Measurements from ENCODE around the gene LRBA. TPM values are rescaled to one million over a fixed set of nuclear protein-coding genes. Genes with fewer than 3 reads are reported as not detected.

The LRBA gene
- total RNA-seq, 1 experiment from 2014 or later, result 77.4 TPM

DNA sequence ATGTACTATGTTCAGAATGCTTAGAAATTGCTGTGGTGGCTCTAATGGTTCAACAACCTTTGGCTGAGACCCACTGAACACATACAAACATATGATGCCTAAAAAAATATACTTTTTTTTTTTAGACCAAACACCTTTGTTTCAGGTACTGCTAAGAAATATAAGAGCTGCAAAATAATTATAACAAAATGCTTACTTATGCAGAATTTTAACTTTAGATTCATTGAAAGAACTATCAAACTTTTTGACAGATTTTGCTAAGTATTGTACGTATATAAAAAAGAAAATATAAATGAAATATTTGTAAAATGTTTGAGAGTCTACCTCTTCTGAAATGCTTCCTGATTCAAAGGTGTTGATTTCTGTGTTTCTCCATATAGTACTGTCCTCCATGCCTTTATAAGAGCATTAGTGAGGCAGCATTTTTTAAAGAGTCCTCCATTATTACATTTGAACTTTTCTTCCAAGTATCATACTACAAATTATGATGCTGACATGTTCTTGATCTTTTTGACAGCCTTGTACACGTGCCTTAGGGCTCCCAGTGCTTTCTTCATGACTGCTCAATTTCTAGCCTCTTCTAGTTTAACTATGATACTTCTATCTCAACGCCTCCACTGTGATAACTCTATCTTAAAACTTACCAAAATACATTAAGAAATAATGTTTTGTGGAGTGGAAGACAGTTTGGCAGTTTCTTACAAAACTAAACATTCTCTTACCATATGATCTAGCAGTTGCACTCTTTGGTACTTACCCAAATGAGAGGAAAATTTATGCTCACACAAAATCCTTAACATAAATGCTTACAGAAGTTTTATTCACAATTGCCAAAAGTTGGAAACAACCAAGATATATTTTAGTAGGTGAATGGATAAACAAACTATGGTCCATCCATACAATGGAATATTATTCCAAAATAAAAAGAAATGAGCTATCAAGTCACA lies 645.4 kb downstream of the LRBA start:
- TF ChIP-seq, protein P1, sequence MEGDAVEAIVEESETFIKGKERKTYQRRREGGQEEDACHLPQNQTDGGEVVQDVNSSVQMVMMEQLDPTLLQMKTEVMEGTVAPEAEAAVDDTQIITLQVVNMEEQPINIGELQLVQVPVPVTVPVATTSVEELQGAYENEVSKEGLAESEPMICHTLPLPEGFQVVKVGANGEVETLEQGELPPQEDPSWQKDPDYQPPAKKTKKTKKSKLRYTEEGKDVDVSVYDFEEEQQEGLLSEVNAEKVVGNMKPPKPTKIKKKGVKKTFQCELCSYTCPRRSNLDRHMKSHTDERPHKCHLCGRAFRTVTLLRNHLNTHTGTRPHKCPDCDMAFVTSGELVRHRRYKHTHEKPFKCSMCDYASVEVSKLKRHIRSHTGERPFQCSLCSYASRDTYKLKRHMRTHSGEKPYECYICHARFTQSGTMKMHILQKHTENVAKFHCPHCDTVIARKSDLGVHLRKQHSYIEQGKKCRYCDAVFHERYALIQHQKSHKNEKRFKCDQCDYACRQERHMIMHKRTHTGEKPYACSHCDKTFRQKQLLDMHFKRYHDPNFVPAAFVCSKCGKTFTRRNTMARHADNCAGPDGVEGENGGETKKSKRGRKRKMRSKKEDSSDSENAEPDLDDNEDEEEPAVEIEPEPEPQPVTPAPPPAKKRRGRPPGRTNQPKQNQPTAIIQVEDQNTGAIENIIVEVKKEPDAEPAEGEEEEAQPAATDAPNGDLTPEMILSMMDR (conservative IDR thresholded peaks at IDR 0.05), result no peak
- TF ChIP-seq EZH2 (IDR thresholded peaks at IDR 0.05; ENCODE audit: low read depth), result no peak
- Histone ChIP-seq H3K4me1 (replicated peaks; ENCODE audit: insufficient read depth) (no peaks in the 10 kb centered on the region), H3K27ac (no peak overlapping the region), H3K27me3 (ENCODE audit: insufficient read depth, low read depth) (no peaks in the 10 kb centered on the region), H3K36me3 (ENCODE audit: low read depth) (no peaks in the 10 kb centered on the region), H3F3A (ENCODE audit: insufficient read depth, low read depth) (no peaks in the 10 kb centered on the region), H3K9me2 (ENCODE audit: insufficient read depth) (no peaks in the 10 kb centered on the region), H4K20me1 (ENCODE audit: insufficient read depth) (no peaks in the 10 kb centered on the region), H3K4me2 (no peak overlapping the region), H2AFZ (no peak overlapping the region), H3K79me2 (ENCODE audit: low read depth) (no peaks in the 10 kb centered on the region), H3K4me3 (no peak overlapping the region), H3K9me3 (ENCODE audit: insufficient read depth, low read depth) (no peaks in the 10 kb centered on the region)
- no peak for DNase-seq
- BruUV-seq (replicated peaks), result no TSS peak
- intact Hi-C loops (cut with micrococcal nuclease; ENCODE audit: unreplicated experiment), result no loop called here
- ChIA-PET POLR2A (ENCODE audit: unreplicated experiment) (no interaction called here), CTCF (no interaction called here)

DNA sequence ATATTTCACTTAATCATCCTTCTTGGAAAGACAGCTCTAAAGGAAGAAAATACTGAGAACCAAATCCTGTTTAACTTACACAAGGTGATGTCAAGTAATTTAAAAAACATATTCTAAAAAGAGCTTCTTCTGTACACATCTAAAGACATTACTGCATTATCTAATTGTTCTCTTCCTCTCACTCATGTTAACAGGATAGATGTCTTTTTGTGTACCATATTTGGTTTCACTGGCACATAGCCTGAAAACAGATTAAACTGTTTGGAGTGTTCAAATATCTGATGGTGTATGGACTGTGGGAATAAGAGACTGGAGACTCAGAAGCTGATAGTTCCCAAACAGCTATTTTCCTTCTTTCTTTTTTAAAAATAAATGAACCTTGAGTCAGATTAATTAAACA lies 646.4 kb downstream of the LRBA start:
- ChIA-PET POLR2A (ENCODE audit: unreplicated experiment) (no interaction called here), CTCF (no interaction called here)

DNA sequence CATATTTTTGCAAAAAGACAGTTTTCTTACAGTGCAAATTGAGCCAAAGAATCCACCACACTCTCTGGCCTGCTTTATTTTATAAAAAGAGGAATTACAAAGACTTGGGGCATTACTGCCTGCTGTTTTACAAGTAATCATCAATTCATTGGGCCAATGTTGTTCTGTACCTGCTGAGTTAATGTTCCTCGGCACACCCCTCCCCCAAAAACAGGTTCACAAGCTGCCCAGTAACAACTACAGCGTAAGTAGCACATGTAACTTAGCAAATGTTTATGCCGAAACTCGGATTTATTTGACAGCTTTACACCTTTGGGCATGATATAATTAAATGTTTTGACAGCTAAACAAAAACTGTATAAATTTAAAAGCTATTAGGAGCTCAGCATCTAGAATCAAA lies 647.8 kb downstream of the LRBA start:
- no peaks in the 10 kb centered on the region for H3F3A ChIP-seq (ENCODE audit: insufficient read depth, low read depth)
- no peaks in the 10 kb centered on the region for H3K4me1 ChIP-seq (replicated peaks; ENCODE audit: insufficient read depth)
- intact Hi-C loops (cut with micrococcal nuclease; ENCODE audit: unreplicated experiment), result no loop called here
- H3K4me2 ChIP-seq, result no peak overlapping the region
- H4K20me1 ChIP-seq (ENCODE audit: insufficient read depth), result no peaks in the 10 kb centered on the region
- no peak overlapping the region for H2AFZ ChIP-seq
- no peaks in the 10 kb centered on the region for H3K27me3 ChIP-seq (ENCODE audit: insufficient read depth, low read depth)
- no peak for DNase-seq
- POLR2A ChIA-PET (ENCODE audit: unreplicated experiment), result interaction anchor here (0.7 kb wide), 1 partner anchor 395 kb away, joined by 6 read pairs; no protein-coding TSS in a partner anchor
- BruUV-seq (replicated peaks), result no TSS peak
- CTCF ChIA-PET, result no interaction called here
- TF ChIP-seq EZH2 (IDR thresholded peaks at IDR 0.05; ENCODE audit: low read depth), result no peak
- TF ChIP-seq, protein P1 (conservative IDR thresholded peaks at IDR 0.05), result no peak
- no peak overlapping the region for H3K27ac ChIP-seq
- H3K4me3 ChIP-seq, result no peak overlapping the region
- no peaks in the 10 kb centered on the region for H3K36me3 ChIP-seq (ENCODE audit: low read depth)
- H3K9me3 ChIP-seq (ENCODE audit: insufficient read depth, low read depth), result no peaks in the 10 kb centered on the region
- H3K9me2 ChIP-seq (ENCODE audit: insufficient read depth), result no peaks in the 10 kb centered on the region
- no peaks in the 10 kb centered on the region for H3K79me2 ChIP-seq (ENCODE audit: low read depth)

More for the DNA sequence above, 646.4 kb downstream of the LRBA start:
- Histone ChIP-seq H4K20me1 (ENCODE audit: insufficient read depth) (no peaks in the 10 kb centered on the region), H3K4me1 (replicated peaks; ENCODE audit: insufficient read depth) (no peaks in the 10 kb centered on the region), H3K27ac (no peak overlapping the region), H3K36me3 (ENCODE audit: low read depth) (no peaks in the 10 kb centered on the region), H2AFZ (no peak overlapping the region), H3F3A (ENCODE audit: insufficient read depth, low read depth) (no peaks in the 10 kb centered on the region), H3K27me3 (ENCODE audit: insufficient read depth, low read depth) (no peaks in the 10 kb centered on the region), H3K9me2 (ENCODE audit: insufficient read depth) (no peaks in the 10 kb centered on the region), H3K4me3 (no peak overlapping the region), H3K4me2 (no peak overlapping the region), H3K79me2 (ENCODE audit: low read depth) (no peaks in the 10 kb centered on the region), H3K9me3 (ENCODE audit: insufficient read depth, low read depth) (no peaks in the 10 kb centered on the region)
- intact Hi-C loops (cut with micrococcal nuclease; ENCODE audit: unreplicated experiment), result no loop called here
- DNase-seq, result no peak
- no TSS peak for BruUV-seq (replicated peaks)
- TF ChIP-seq, protein P1 (conservative IDR thresholded peaks at IDR 0.05), result no peak
- no peak for TF ChIP-seq EZH2 (IDR thresholded peaks at IDR 0.05; ENCODE audit: low read depth)

All from PC-9 (cell line).